ENCODE data around the gene UQCRC1.

UQCRC1 gene

GRCh38 chr3:48630407-48630806 lies 21.0 kb upstream of the UQCRC1 start:
- Histone ChIP-seq H4K8ac (ENCODE audit: low read length) (no peak overlapping the region), H3K14ac (ENCODE audit: low read length in 2 of 2) (no peak overlapping the region), H2BK120ac (ENCODE audit: low read depth, low read length) (no peak overlapping the region), H3K79me1 (replicated peaks; ENCODE audit: low read length, poor library complexity, severe bottlenecking) (peaks cover 44% of the 10 kb centered on the region), H2BK15ac (ENCODE audit: low read depth, poor library complexity, severe bottlenecking) (no peak overlapping the region), H2AK5ac (ENCODE audit: low read length, severe bottlenecking) (no peak overlapping the region), H3K27ac (ENCODE audit: low read length, poor library complexity, severe bottlenecking) (no peak overlapping the region), H3K4me1 (ENCODE audit: control insufficient read depth, insufficient read depth, low read depth, low read length) (peaks cover 15% of the 10 kb centered on the region), H2AFZ (ENCODE audit: low read depth, low read length) (no peak overlapping the region), H3K9me3 (ENCODE audit: control insufficient read depth, low read length) (no peaks in the 10 kb centered on the region), H3K9ac (ENCODE audit: low read length) (no peak overlapping the region), H3K23ac (ENCODE audit: low read length in 2 of 2) (no peak overlapping the region), H3K27me3 (ENCODE audit: control insufficient read depth in 1 of 2, insufficient read depth in 1 of 2, low read length in 2 of 2) (no peaks in the 10 kb centered on the region), H3K4me2 (ENCODE audit: low read length, poor library complexity, severe bottlenecking) (no peak overlapping the region), H3K4ac (ENCODE audit: low read depth in 1 of 2, low read length in 2 of 2) (no peak overlapping the region), H3K36me3 (ENCODE audit: control insufficient read depth in 1 of 2, insufficient read depth in 2 of 2, low read depth in 1 of 2, low read length in 2 of 2) (peaks cover 79 to 85% of the 10 kb centered on the region in 2 experiments), H2BK12ac (ENCODE audit: low read length in 2 of 2) (no peak overlapping the region), H4K91ac (ENCODE audit: low read length) (no peak overlapping the region), H3K18ac (ENCODE audit: low read depth in 1 of 2, low read length in 2 of 2) (no peak overlapping the region), H3K4me3 (ENCODE audit: insufficient read depth in 1 of 2, low read depth in 1 of 2, low read length in 2 of 2) (no peak overlapping the region), H2BK5ac (ENCODE audit: low read depth, low read length, poor library complexity, severe bottlenecking) (no peak overlapping the region)
- DNase-seq: no peak
- WGBS: 93% methylated on average over 8 of the region's 8 CpGs

GRCh38 chr3:48629894-48630293 lies 20.4 kb upstream of the UQCRC1 start:
- 99% methylated on average over 12 of the region's 12 CpGs for WGBS
- no peak overlapping the region for H3K18ac ChIP-seq (ENCODE audit: low read depth in 1 of 2, low read length in 2 of 2)

GRCh38 chr3:48628277-48629017 lies 19.0 kb upstream of the UQCRC1 start:
- no peak for DNase-seq
- peaks cover 79 to 97% of the 10 kb centered on the region in 2 experiments for H3K36me3 ChIP-seq (ENCODE audit: control insufficient read depth in 1 of 2, insufficient read depth in 2 of 2, low read depth in 1 of 2, low read length in 2 of 2)
- no peak overlapping the region for H2BK12ac ChIP-seq (ENCODE audit: low read length in 2 of 2)
- H2BK15ac ChIP-seq (ENCODE audit: low read depth, poor library complexity, severe bottlenecking): no peak overlapping the region
- H3K4me2 ChIP-seq (ENCODE audit: low read length, poor library complexity, severe bottlenecking): no peak overlapping the region
- H3K27me3 ChIP-seq (ENCODE audit: control insufficient read depth in 1 of 2, insufficient read depth in 1 of 2, low read length in 2 of 2): no peaks in the 10 kb centered on the region
- H3K4me3 ChIP-seq (ENCODE audit: insufficient read depth in 1 of 2, low read depth in 1 of 2, low read length in 2 of 2): no peak overlapping the region
- H2BK120ac ChIP-seq (ENCODE audit: low read depth, low read length): no peak overlapping the region
- H4K8ac ChIP-seq (ENCODE audit: low read length): no peak overlapping the region
- H2BK5ac ChIP-seq (ENCODE audit: low read depth, low read length, poor library complexity, severe bottlenecking): no peak overlapping the region
- peaks cover 36% of the 10 kb centered on the region for H3K79me1 ChIP-seq (replicated peaks; ENCODE audit: low read length, poor library complexity, severe bottlenecking)
- no peak overlapping the region for H3K14ac ChIP-seq (ENCODE audit: low read length in 2 of 2)
- no peak overlapping the region for H3K9ac ChIP-seq (ENCODE audit: low read length)
- no peak overlapping the region for H3K18ac ChIP-seq (ENCODE audit: low read depth in 1 of 2, low read length in 2 of 2)
- H3K4me1 ChIP-seq (ENCODE audit: control insufficient read depth, insufficient read depth, low read depth, low read length): peaks cover 4% of the 10 kb centered on the region
- H3K23ac ChIP-seq (ENCODE audit: low read length in 2 of 2): no peak overlapping the region
- H3K27ac ChIP-seq (ENCODE audit: low read length, poor library complexity, severe bottlenecking): no peak overlapping the region
- H3K4ac ChIP-seq (ENCODE audit: low read depth in 1 of 2, low read length in 2 of 2): no peak overlapping the region
- 94% methylated on average over 13 of the region's 13 CpGs for WGBS
- H3K9me3 ChIP-seq (ENCODE audit: control insufficient read depth, low read length): no peaks in the 10 kb centered on the region
- H2AK5ac ChIP-seq (ENCODE audit: low read length, severe bottlenecking): no peak overlapping the region
- H4K91ac ChIP-seq (ENCODE audit: low read length): no peak overlapping the region
- no peak overlapping the region for H2AFZ ChIP-seq (ENCODE audit: low read depth, low read length)

More at GRCh38 chr3:48629894-48630293, 20.4 kb upstream of the UQCRC1 start:
- H3K4me3 ChIP-seq (ENCODE audit: insufficient read depth in 1 of 2, low read depth in 1 of 2, low read length in 2 of 2): no peak overlapping the region
- H3K79me1 ChIP-seq (replicated peaks; ENCODE audit: low read length, poor library complexity, severe bottlenecking): peaks cover 44% of the 10 kb centered on the region
- H3K9me3 ChIP-seq (ENCODE audit: control insufficient read depth, low read length): no peaks in the 10 kb centered on the region
- no peak overlapping the region for H2AK5ac ChIP-seq (ENCODE audit: low read length, severe bottlenecking)
- H2AFZ ChIP-seq (ENCODE audit: low read depth, low read length): no peak overlapping the region
- H3K9ac ChIP-seq (ENCODE audit: low read length): no peak overlapping the region
- H2BK12ac ChIP-seq (ENCODE audit: low read length in 2 of 2): no peak overlapping the region
- no peak overlapping the region for H4K91ac ChIP-seq (ENCODE audit: low read length)
- no peak overlapping the region for H3K27ac ChIP-seq (ENCODE audit: low read length, poor library complexity, severe bottlenecking)
- H3K4me2 ChIP-seq (ENCODE audit: low read length, poor library complexity, severe bottlenecking): no peak overlapping the region
- peaks cover 82 to 90% of the 10 kb centered on the region in 2 experiments for H3K36me3 ChIP-seq (ENCODE audit: control insufficient read depth in 1 of 2, insufficient read depth in 2 of 2, low read depth in 1 of 2, low read length in 2 of 2)
- H3K23ac ChIP-seq (ENCODE audit: low read length in 2 of 2): no peak overlapping the region
- no peak for DNase-seq
- no peak overlapping the region for H3K14ac ChIP-seq (ENCODE audit: low read length in 2 of 2)
- peaks cover 15% of the 10 kb centered on the region for H3K4me1 ChIP-seq (ENCODE audit: control insufficient read depth, insufficient read depth, low read depth, low read length)
- no peak overlapping the region for H2BK15ac ChIP-seq (ENCODE audit: low read depth, poor library complexity, severe bottlenecking)
- H3K4ac ChIP-seq (ENCODE audit: low read depth in 1 of 2, low read length in 2 of 2): no peak overlapping the region
- no peak overlapping the region for H2BK5ac ChIP-seq (ENCODE audit: low read depth, low read length, poor library complexity, severe bottlenecking)
- no peak overlapping the region for H2BK120ac ChIP-seq (ENCODE audit: low read depth, low read length)
- H4K8ac ChIP-seq (ENCODE audit: low read length): no peak overlapping the region
- H3K27me3 ChIP-seq (ENCODE audit: control insufficient read depth in 1 of 2, insufficient read depth in 1 of 2, low read length in 2 of 2): no peaks in the 10 kb centered on the region

GRCh38 chr3:48625600-48625999 lies 16.2 kb upstream of the UQCRC1 start:
- H3K14ac ChIP-seq (ENCODE audit: low read length in 2 of 2): no peak overlapping the region
- H2BK15ac ChIP-seq (ENCODE audit: low read depth, poor library complexity, severe bottlenecking): no peak overlapping the region
- peaks cover 12% of the 10 kb centered on the region for H3K79me1 ChIP-seq (replicated peaks; ENCODE audit: low read length, poor library complexity, severe bottlenecking)
- H2BK120ac ChIP-seq (ENCODE audit: low read depth, low read length): no peak overlapping the region
- no peaks in the 10 kb centered on the region for H3K9me3 ChIP-seq (ENCODE audit: control insufficient read depth, low read length)
- H3K4me3 ChIP-seq (ENCODE audit: insufficient read depth in 1 of 2, low read depth in 1 of 2, low read length in 2 of 2): no peak overlapping the region
- H2AFZ ChIP-seq (ENCODE audit: low read depth, low read length): no peak overlapping the region
- H3K4me1 ChIP-seq (ENCODE audit: control insufficient read depth, insufficient read depth, low read depth, low read length): peaks cover 3% of the 10 kb centered on the region
- H3K27me3 ChIP-seq (ENCODE audit: control insufficient read depth in 1 of 2, insufficient read depth in 1 of 2, low read length in 2 of 2): no peaks in the 10 kb centered on the region
- H4K91ac ChIP-seq (ENCODE audit: low read length): no peak overlapping the region
- no peak for DNase-seq
- H3K18ac ChIP-seq (ENCODE audit: low read depth in 1 of 2, low read length in 2 of 2): no peak overlapping the region
- H4K8ac ChIP-seq (ENCODE audit: low read length): no peak overlapping the region
- H3K9ac ChIP-seq (ENCODE audit: low read length): no peak overlapping the region
- H3K27ac ChIP-seq (ENCODE audit: low read length, poor library complexity, severe bottlenecking): no peak overlapping the region
- no peak overlapping the region for H3K4me2 ChIP-seq (ENCODE audit: low read length, poor library complexity, severe bottlenecking)
- H2BK12ac ChIP-seq (ENCODE audit: low read length in 2 of 2): no peak overlapping the region
- peaks cover 53 to 84% of the 10 kb centered on the region in 2 experiments for H3K36me3 ChIP-seq (ENCODE audit: control insufficient read depth in 1 of 2, insufficient read depth in 2 of 2, low read depth in 1 of 2, low read length in 2 of 2)
- H2AK5ac ChIP-seq (ENCODE audit: low read length, severe bottlenecking): no peak overlapping the region
- H2BK5ac ChIP-seq (ENCODE audit: low read depth, low read length, poor library complexity, severe bottlenecking): no peak overlapping the region
- no peak overlapping the region for H3K23ac ChIP-seq (ENCODE audit: low read length in 2 of 2)
- no peak overlapping the region for H3K4ac ChIP-seq (ENCODE audit: low read depth in 1 of 2, low read length in 2 of 2)
- WGBS: 86% methylated on average over 5 of the region's 6 CpGs

Measured in mesenchymal stem cell (in vitro differentiated cells and primary cell).